AG09319 (cell line): ENCODE results near the gene HLA-DRB1.

Experiments used
- DNase-seq: peaks from one replicate; pipeline ENCODE4 v3.0.0-alpha.2; 2010; ENCODE audit warnings: low read depth; ENCODE audit errors: extremely low read depth
- TF ChIP-seq, protein P1 (sequence below): IDR thresholded peaks from 2 replicates; pipeline ENCODE4 v1.5.1; 2011; ENCODE audit warnings: low read depth, mild to moderate bottlenecking, inconsistent platforms, low read length, moderate library complexity

HLA-DRB1 gene

GRCh38 chr6:32576250-32576649 lies 13.4 kb downstream of the HLA-DRB1 start:
- no peak for DNase-seq
- TF ChIP-seq, protein P1, sequence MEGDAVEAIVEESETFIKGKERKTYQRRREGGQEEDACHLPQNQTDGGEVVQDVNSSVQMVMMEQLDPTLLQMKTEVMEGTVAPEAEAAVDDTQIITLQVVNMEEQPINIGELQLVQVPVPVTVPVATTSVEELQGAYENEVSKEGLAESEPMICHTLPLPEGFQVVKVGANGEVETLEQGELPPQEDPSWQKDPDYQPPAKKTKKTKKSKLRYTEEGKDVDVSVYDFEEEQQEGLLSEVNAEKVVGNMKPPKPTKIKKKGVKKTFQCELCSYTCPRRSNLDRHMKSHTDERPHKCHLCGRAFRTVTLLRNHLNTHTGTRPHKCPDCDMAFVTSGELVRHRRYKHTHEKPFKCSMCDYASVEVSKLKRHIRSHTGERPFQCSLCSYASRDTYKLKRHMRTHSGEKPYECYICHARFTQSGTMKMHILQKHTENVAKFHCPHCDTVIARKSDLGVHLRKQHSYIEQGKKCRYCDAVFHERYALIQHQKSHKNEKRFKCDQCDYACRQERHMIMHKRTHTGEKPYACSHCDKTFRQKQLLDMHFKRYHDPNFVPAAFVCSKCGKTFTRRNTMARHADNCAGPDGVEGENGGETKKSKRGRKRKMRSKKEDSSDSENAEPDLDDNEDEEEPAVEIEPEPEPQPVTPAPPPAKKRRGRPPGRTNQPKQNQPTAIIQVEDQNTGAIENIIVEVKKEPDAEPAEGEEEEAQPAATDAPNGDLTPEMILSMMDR: no peak

DNA sequence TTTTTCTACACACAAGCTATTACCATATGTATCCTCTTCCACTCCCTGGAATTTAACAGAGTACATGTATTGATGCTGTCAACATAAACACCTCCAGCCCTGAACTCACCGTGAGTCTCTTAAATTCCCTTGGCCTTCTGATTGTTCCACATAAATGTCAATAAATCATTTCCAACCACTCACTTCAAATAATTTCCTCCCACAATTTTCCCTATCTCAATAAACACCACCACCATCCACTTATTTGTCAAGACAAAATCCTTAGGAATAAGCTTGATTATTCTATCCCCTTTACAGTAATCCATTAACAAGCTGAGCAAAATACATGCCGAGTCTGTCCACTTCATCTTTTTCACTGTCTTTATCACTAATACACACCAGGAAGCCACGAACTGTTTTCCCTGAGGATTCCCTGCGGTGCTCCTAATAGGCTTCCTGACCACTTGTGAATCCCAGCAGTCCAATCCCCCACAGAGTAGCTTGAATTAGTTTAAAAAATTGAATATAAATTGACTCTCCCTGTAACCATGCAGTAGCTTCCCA lies 19.2 kb downstream of the HLA-DRB1 start:
- no peak for DNase-seq
- TF ChIP-seq, protein P1: no peak

DNA sequence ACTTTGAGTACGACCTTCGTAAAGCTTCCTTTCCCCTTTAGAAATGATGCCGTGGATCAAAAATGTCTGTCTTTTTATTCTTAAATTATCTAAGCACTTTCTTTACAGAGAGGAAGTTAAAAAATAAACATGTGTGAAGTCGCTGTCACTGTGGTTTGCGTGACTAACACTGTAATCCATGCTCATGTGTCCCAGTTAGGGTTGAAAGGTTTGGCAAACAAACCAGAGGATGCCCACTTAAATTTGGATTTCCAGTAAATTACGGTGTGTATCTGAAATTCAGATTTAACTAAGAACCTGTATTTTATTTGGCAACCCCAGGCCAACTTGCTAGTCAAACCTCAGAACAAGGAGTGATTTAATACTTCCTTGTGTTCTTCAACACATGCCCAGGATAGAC lies 21.1 kb downstream of the HLA-DRB1 start:
- TF ChIP-seq, protein P1: no peak
- no peak for DNase-seq

- no peak for DNase-seq
- TF ChIP-seq, protein P1: no peak
Observed at GRCh38 chr6:32566957-32567356, 22.7 kb downstream of the HLA-DRB1 start.

GRCh38 chr6:32565511-32565910 lies 24.1 kb downstream of the HLA-DRB1 start:
- TF ChIP-seq, protein P1: no peak
- DNase-seq: no peak

GRCh38 chr6:32562940-32563339 lies 26.7 kb downstream of the HLA-DRB1 start:
- DNase-seq: no peak
- TF ChIP-seq, protein P1: no peak

- no peak for DNase-seq
- TF ChIP-seq, protein P1: no peak
Observed at GRCh38 chr6:32559747-32560146, 29.9 kb downstream of the HLA-DRB1 start.
